Gastrocnemius medialis (tissue), 4 donors: ENCODE measurements around the gene CALD1. TPM values are rescaled to one million over a fixed set of nuclear protein-coding genes. Genes with fewer than 3 reads are reported as not detected.

ENCODE experiments used
- ATAC-seq, 2 donors: fragments of 150-250 bp; one replicate each; pipeline ENCODE4 v1.9.1; 2016
- DNase-seq, 2 donors: peaks; one replicate each; pipeline ENCODE4 v3.0.0-alpha.2; 2019
- H3K27ac ChIP-seq, 4 donors: fragments of 200-600 bp; sonication (generic); 1 replicate in 1 of 4; 2 replicates in 3 of 4; pipeline ENCODE4 v1.5.1; 2016 to 2018; ENCODE audit warnings: mild to moderate bottlenecking in 2 of 4, moderate library complexity in 1 of 4
- H3K27me3 ChIP-seq, 3 donors: fragments of 200-600 bp; sonication (generic) in 2 of 3; 1 replicate in 1 of 3; 2 replicates in 2 of 3; pipeline versions ENCODE4 v1.5.1 to v1.6.0; 2016 to 2019; ENCODE audit warnings: mild to moderate bottlenecking in 1 of 3, moderate library complexity in 1 of 3
- H3K36me3 ChIP-seq, 2 donors: fragments of 200-600 bp; sonication (generic) in 1 of 2; one replicate each; pipeline ENCODE4 v1.5.1; 2017 to 2018
- H3K4me1 ChIP-seq, 2 donors: fragments of 200-600 bp; sonication (generic) in 1 of 2; one replicate each; pipeline ENCODE4 v1.5.1; 2016 to 2017; ENCODE audit warnings: mild to moderate bottlenecking in 2 of 2
- H3K4me3 ChIP-seq, 4 donors: fragments of 200-600 bp; sonication (generic) in 3 of 4; 1 replicate in 1 of 4; 2 replicates in 3 of 4; pipeline ENCODE4 v1.5.1; 2016 to 2019; ENCODE audit warnings: mild to moderate bottlenecking in 2 of 4
- H3K9me3 ChIP-seq, 3 donors: fragments of 200-600 bp; sonication (generic) in 2 of 3; 1 replicate in 1 of 3; 2 replicates in 2 of 3; pipeline ENCODE4 v1.5.1; 2016 to 2019
- CTCF ChIP-seq, 5 experiments: fragments of 450-650 bp in 3 of 5; fragments of 200-600 bp in 2 of 5; sonication (generic) in 2 of 5; IDR thresholded peaks in 4 of 5; conservative IDR thresholded peaks in 1 of 5; 1 replicate in 4 of 5; 2 replicates in 1 of 5; pipeline ENCODE4 v1.5.1; 2016 to 2019; ENCODE audit warnings: antibody characterized with exemption in 5 of 5, mild to moderate bottlenecking in 3 of 5, moderate library complexity in 3 of 5
- POLR2A ChIP-seq, 2 donors: fragments of 450-650 bp; IDR thresholded peaks; one replicate each; pipeline ENCODE4 v1.6.1; 2017; ENCODE audit warnings: antibody characterized with exemption in 2 of 2, mild to moderate bottlenecking in 2 of 2, moderate library complexity in 2 of 2
- in situ Hi-C, 4 donors: fragments of 200-750 bp; cut with MboI; loops; one replicate each; pipeline versions ENCODE4 v1.15.0 to v1.8.0; 2017; ENCODE audit warnings: low sequenced_read_pairs in 4 of 4
- intact Hi-C: fragments of 100-400 bp; cut with DNase I; formaldehyde crosslinking; loops from one replicate; pipeline ENCODE4 v1.15.1; 2023; ENCODE audit warnings: low total_unique reads
- total RNA-seq, 4 donors: library from RNA; depleted of rRNA; stranded (reverse); fragments of >200 nt; gene quantifications; one replicate each; pipeline versions ENCODE4 v1.1.0 to v1.2.3, GENCODE V29; 2016

Gene CALD1
- total RNA-seq = 10 to 100 TPM; 25.9 to 43.2 (median 32.3) TPM

- Histone ChIP-seq H3K36me3 (no peaks in the 10 kb centered on the region), H3K4me3 (peak within 1 kb of the TSS; percentile 40 to 60 (median 50)), H3K27ac (peak within 1 kb of the TSS; percentile 74 to 78 (median 76)), H3K9me3 (no peaks in the 10 kb centered on the region), H3K27me3 (no peaks in the 10 kb centered on the region), H3K4me1 (peaks cover 0 to 19% of the 10 kb centered on the region in 2 donors)
- ATAC-seq = peak; percentile 73 to 76
- intact Hi-C loops (no loop called here), in situ Hi-C loops (no loop called here)
- TF ChIP-seq CTCF (IDR thresholded peaks at IDR 0.05 in 4 of 5, conservative IDR thresholded peaks at IDR 0.05 in 1 of 5) = no peak
- TF ChIP-seq POLR2A (IDR thresholded peaks at IDR 0.05) = peak; percentile 46 to 74
- peak; percentile 24 to 27 for DNase-seq
Observed at GRCh38 chr7:134778941-134779740, at the start of gene CALD1. CALD1 (plus strand) TSS chr7:134779634; CDS start chr7:134867734, 88,100 bp downstream.

- Histone ChIP-seq H3K36me3 (no peaks in the 10 kb centered on the region), H3K27ac (peak overlapping the region in 3 of 4 donors; percentile 45 to 65 (median 49)), H3K9me3 (no peaks in the 10 kb centered on the region), H3K4me3 (no peak overlapping the region), H3K27me3 (no peaks in the 10 kb centered on the region), H3K4me1 (no peaks in the 10 kb centered on the region)
- ATAC-seq = no peak
- in situ Hi-C loops (no loop called here), intact Hi-C loops (no loop called here)
- TF ChIP-seq CTCF (IDR thresholded peaks at IDR 0.05 in 4 of 5, conservative IDR thresholded peaks at IDR 0.05 in 1 of 5) (no peak), POLR2A (IDR thresholded peaks at IDR 0.05) (no peak)
- DNase-seq = no peak
Observed at GRCh38 chr7:134729895-134730294, 49.5 kb upstream of the CALD1 start.

GRCh38 chr7:134730411-134730829 lies 49.0 kb upstream of the CALD1 start:
- Histone ChIP-seq H3K9me3 (no peaks in the 10 kb centered on the region), H3K4me1 (no peaks in the 10 kb centered on the region), H3K27me3 (no peaks in the 10 kb centered on the region), H3K27ac (peak overlapping the region in 2 of 4 donors; percentile 49 to 65), H3K4me3 (no peak overlapping the region), H3K36me3 (no peaks in the 10 kb centered on the region)
- no peak for ATAC-seq
- no peak for DNase-seq
- in situ Hi-C loops (no loop called here), intact Hi-C loops (no loop called here)
- TF ChIP-seq POLR2A (IDR thresholded peaks at IDR 0.05) (no peak), CTCF (IDR thresholded peaks at IDR 0.05 in 4 of 5, conservative IDR thresholded peaks at IDR 0.05 in 1 of 5) (no peak)

GRCh38 chr7:134731616-134732015 lies 47.8 kb upstream of the CALD1 start:
- TF ChIP-seq CTCF (IDR thresholded peaks at IDR 0.05 in 4 of 5, conservative IDR thresholded peaks at IDR 0.05 in 1 of 5) = no peak
- TF ChIP-seq POLR2A (IDR thresholded peaks at IDR 0.05) = no peak
- Histone ChIP-seq H3K36me3 (no peaks in the 10 kb centered on the region), H3K4me1 (no peaks in the 10 kb centered on the region), H3K27ac (no peak overlapping the region), H3K9me3 (no peaks in the 10 kb centered on the region), H3K4me3 (no peak overlapping the region), H3K27me3 (no peaks in the 10 kb centered on the region)
- ATAC-seq = no peak
- intact Hi-C loops = no loop called here
- no peak for DNase-seq
- in situ Hi-C loops = no loop called here
